OCI-M2 (cell line): ENCODE measurements around the gene OR4D6.

Experiments
- DNase-seq: peaks from one replicate; lab custom pipeline; 2025; ENCODE audit not compliant: unreplicated experiment; lab: John Stamatoyannopoulos, UW

OR4D6 gene

GRCh38 chr11:59503276-59503675, 46.5 kb downstream of the OR4D6 start, which contains the start of gene OR4D11:
OR4D11 (plus strand) TSS chr11:59503576; CDS start chr11:59503576, 0 bp downstream.
- DNase-seq: no peak
